ENCODE results near the gene RAP1GDS1.

DNA sequence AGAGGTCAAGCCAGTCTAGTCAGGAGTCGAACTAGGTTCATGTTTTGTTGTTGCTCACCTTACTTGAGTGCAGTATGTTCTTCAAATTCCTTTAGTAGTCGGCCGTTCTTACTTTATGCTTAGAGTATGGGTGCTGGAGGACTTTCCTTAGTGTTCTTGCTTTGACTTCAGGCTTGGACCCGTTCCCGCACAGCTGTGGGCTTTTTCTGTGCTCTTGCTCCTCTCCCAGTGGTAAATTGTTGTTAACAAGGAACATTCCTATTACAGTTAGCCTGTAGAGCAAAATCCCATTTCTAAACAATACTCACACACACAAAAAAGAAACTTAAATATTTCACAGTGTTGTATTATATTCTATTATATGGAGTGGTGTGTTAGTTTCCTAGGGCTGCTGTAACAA is 113.5 kb downstream of the RAP1GDS1 start:
- TF ChIP-seq RAD21 (IDR thresholded peaks at IDR 0.05; ENCODE audit: low read length): no peak
- TF ChIP-seq, protein P1, sequence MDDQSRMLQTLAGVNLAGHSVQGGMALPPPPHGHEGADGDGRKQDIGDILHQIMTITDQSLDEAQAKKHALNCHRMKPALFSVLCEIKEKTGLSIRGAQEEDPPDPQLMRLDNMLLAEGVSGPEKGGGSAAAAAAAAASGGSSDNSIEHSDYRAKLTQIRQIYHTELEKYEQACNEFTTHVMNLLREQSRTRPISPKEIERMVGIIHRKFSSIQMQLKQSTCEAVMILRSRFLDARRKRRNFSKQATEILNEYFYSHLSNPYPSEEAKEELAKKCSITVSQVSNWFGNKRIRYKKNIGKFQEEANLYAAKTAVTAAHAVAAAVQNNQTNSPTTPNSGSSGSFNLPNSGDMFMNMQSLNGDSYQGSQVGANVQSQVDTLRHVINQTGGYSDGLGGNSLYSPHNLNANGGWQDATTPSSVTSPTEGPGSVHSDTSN (IDR thresholded peaks at IDR 0.05): no peak
- TF ChIP-seq POLR2AphosphoS5 (IDR thresholded peaks at IDR 0.05; ENCODE audit: low read depth, low read length): no peak
- TF ChIP-seq, protein P2, sequence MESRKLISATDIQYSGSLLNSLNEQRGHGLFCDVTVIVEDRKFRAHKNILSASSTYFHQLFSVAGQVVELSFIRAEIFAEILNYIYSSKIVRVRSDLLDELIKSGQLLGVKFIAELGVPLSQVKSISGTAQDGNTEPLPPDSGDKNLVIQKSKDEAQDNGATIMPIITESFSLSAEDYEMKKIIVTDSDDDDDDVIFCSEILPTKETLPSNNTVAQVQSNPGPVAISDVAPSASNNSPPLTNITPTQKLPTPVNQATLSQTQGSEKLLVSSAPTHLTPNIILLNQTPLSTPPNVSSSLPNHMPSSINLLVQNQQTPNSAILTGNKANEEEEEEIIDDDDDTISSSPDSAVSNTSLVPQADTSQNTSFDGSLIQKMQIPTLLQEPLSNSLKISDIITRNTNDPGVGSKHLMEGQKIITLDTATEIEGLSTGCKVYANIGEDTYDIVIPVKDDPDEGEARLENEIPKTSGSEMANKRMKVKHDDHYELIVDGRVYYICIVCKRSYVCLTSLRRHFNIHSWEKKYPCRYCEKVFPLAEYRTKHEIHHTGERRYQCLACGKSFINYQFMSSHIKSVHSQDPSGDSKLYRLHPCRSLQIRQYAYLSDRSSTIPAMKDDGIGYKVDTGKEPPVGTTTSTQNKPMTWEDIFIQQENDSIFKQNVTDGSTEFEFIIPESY (IDR thresholded peaks at IDR 0.05; ENCODE audit: borderline replicate concordance, low read depth): no peak
- no peak for TF ChIP-seq NFIC (IDR thresholded peaks at IDR 0.05; ENCODE audit: borderline replicate concordance)
